Anterior cingulate cortex (tissue), 58 donors: ENCODE measurements around the gene CROCC.
"Not testable (repeated sequence)": the region's sequence is repeated elsewhere in the genome, so short reads cannot be mapped to it uniquely, and the experiment has no call there.

Source experiments
- DNase-seq, 58 donors: peaks; one replicate each; lab custom pipeline; 2025; lab: John Stamatoyannopoulos, UW

Gene CROCC

GRCh38 chr1:16933945-16934344, 12.2 kb downstream of the CROCC start:
- DNase-seq: peak in 5 of 58 donors; percentile 7 to 57 (median 29)

GRCh38 chr1:16936580-16936979, 14.8 kb downstream of the CROCC start:
- not testable (repeated sequence) for DNase-seq

- no peak for DNase-seq
Measured at GRCh38 chr1:16938351-16939321, 16.9 kb downstream of the CROCC start.

- DNase-seq: not testable (repeated sequence)
Measured at GRCh38 chr1:16939386-16940180, 17.9 kb downstream of the CROCC start.

GRCh38 chr1:16944038-16944437, 22.3 kb downstream of the CROCC start:
- DNase-seq: no peak

DNA sequence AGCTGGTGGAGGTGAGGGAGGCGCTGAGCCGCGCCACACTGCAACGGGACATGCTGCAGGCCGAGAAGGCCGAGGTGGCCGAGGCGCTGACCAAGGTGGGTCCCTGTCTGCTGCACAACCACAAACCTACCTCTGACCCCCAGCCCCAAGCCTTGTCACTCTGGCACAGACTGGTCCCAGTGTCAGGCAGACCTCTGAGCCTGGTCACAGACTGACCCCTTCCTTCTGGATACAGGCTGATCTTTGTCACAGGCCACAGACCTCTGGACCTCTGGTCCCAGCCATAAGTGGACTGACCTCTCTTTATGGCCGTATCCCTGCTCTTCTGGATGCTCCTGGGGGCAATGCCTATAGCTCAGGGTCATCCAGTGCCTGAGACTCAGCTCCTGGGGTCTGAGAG, 23.8 kb downstream of the CROCC start:
- not testable (repeated sequence) for DNase-seq

DNA sequence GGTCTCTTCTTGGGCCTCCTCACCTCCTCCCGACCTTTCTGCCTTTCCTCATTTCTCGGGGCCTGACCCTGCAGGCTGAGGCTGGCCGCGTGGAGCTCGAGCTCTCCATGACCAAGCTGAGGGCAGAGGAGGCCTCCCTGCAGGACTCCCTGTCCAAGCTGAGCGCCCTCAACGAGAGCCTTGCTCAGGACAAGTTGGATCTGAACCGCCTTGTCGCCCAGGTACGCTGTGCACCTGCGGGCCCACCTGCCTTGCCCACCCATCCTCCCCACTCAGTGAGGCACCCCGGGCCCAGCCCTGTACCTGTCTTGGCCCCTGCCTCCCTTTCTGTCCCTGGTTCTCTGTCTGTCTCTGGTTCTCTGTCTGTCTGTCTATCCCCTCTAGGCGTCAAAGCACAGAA, 24.5 kb downstream of the CROCC start:
- not testable (repeated sequence) for DNase-seq

DNA sequence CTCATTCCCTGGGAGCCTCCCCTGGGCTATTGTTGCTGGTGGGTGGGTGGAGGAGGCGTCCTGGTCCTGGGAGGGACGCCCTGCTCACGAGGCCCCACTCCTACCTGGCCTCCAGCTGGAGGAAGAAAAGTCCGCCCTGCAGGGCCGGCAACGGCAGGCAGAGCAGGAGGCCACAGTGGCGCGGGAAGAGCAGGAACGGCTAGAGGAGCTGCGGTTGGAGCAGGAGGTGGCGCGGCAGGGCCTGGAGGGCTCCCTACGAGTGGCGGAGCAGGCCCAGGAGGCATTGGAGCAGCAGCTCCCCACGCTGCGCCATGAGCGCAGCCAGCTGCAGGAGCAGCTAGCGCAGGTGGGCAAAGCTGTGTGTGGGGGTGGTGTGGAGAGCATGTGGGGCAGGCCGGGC, 24.9 kb downstream of the CROCC start:
- no peak for DNase-seq

- not testable (repeated sequence) for DNase-seq
Measured at GRCh38 chr1:16948282-16948891, 26.7 kb downstream of the CROCC start.

GRCh38 chr1:16949026-16949425, 27.3 kb downstream of the CROCC start:
- not testable (repeated sequence) for DNase-seq

- not testable (repeated sequence) for DNase-seq
Measured at GRCh38 chr1:16952376-16952775, 30.6 kb downstream of the CROCC start.

DNA sequence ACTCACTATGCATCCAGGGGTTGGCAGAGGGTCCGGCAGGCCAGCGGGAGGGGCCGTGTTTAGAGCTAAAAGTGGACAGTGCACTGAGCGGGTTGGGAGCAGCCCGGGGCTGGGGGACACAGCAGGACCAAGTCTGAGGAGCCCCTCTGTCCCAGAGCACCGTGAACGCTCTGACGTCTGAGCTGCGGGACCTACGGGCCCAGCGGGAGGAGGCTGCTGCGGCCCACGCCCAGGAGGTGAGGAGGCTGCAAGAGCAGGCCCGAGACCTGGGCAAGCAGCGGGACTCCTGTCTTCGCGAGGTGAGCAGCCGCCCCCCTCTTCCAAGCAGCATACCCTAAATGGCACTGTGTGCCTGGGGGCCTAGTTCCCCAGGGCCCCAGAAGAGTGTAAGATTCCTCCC, 32.8 kb downstream of the CROCC start:
- DNase-seq: no peak

- DNase-seq: no peak
Measured at GRCh38 chr1:16955186-16955585, 33.5 kb downstream of the CROCC start.

DNA sequence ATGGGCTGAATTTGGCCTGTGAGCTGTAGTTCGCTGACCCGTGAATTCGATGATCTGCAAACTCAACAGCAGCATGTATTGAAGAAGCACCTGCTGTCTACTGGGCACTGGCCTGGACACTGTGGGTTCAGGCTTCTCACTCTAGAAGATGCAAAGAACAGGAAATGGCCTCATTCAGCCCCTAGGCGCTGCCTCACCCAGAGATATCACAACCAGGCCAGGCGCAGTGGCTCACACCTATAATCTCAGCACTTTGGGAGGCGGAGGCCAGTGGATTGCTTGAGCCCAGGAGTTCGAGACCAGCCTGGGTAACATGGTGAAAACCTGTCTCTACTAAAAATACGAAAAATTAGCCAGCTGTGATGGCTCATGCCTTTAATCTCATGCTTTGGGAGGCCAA, 35.0 kb downstream of the CROCC start:
- no peak for DNase-seq

DNA sequence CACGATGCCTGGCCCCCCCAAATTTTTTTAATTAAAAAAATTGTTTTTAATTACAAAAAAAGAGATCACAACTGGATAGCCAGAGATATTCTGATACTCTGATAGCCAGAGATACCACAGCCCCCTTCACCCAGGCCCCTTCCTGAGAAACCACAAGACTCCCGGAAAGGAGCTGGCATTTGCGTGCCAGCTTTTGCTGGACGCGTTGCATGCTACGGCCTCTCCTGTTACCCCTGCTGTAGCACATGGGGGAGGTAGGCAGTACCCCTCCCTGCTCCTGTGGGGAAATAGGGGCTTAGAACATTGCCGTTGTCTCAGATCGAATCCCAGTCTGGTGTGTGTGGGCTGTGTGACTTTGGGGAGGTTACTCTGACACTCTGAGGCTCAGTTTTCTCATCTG, 36.0 kb downstream of the CROCC start:
- DNase-seq: no peak

DNA sequence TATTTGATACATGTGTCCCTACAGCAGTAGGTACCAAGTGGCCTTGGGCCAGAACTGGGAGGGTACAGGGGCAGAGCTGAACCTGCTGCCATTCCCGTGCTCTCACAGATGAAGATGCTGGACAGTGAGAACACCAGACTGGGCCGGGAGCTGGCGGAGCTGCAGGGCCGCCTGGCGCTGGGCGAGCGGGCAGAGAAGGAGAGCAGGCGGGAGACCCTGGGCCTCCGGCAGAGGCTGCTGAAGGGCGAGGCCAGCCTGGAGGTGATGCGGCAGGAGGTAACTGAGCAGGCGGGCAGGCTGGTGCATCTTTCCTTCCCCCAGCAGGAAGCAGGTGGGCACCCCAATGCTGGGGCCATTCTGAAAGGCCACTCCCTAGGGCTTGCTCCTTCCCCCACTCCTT, 36.7 kb downstream of the CROCC start:
- no peak for DNase-seq

- DNase-seq: peak in 46 of 58 donors; percentile 6 to 76 (median 41)
Measured at GRCh38 chr1:16960560-16961296, 39.0 kb downstream of the CROCC start.

- DNase-seq: no peak
Measured at GRCh38 chr1:16961297-16962133, 39.8 kb downstream of the CROCC start.

- not testable (repeated sequence) for DNase-seq
Measured at GRCh38 chr1:16964169-16964568, 42.4 kb downstream of the CROCC start.
